Breast epithelium (tissue), 3 donors: ENCODE measurements around the gene MYBL2.
"Not testable (repeated sequence)": the region's sequence is repeated elsewhere in the genome, so short reads cannot be mapped to it uniquely, and the experiment has no call there.

Source experiments
- POLR2AphosphoS5 ChIP-seq, 3 donors: sonication (generic); formaldehyde crosslinking; IDR thresholded peaks; one replicate each; pipeline ENCODE4 v1.6.1; 2017; ENCODE audit warnings: antibody characterized with exemption in 3 of 3
- TF ChIP-seq, protein P1 (sequence below), 3 donors: fragments of 450-650 bp; IDR thresholded peaks; one replicate each; pipeline ENCODE4 v1.5.1; 2016 to 2017; ENCODE audit warnings: antibody characterized with exemption in 3 of 3, mild to moderate bottlenecking in 3 of 3, moderate library complexity in 3 of 3

- TF ChIP-seq, protein P1, sequence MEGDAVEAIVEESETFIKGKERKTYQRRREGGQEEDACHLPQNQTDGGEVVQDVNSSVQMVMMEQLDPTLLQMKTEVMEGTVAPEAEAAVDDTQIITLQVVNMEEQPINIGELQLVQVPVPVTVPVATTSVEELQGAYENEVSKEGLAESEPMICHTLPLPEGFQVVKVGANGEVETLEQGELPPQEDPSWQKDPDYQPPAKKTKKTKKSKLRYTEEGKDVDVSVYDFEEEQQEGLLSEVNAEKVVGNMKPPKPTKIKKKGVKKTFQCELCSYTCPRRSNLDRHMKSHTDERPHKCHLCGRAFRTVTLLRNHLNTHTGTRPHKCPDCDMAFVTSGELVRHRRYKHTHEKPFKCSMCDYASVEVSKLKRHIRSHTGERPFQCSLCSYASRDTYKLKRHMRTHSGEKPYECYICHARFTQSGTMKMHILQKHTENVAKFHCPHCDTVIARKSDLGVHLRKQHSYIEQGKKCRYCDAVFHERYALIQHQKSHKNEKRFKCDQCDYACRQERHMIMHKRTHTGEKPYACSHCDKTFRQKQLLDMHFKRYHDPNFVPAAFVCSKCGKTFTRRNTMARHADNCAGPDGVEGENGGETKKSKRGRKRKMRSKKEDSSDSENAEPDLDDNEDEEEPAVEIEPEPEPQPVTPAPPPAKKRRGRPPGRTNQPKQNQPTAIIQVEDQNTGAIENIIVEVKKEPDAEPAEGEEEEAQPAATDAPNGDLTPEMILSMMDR (IDR thresholded peaks at IDR 0.05) = not testable (repeated sequence)
- TF ChIP-seq POLR2AphosphoS5 (IDR thresholded peaks at IDR 0.05) = not testable (repeated sequence)
These were observed 15.2 kb upstream of the MYBL2 start for GRCh38 chr20:43651650-43652184.
